HuH-7.5 (cell line): ENCODE data around the gene LDB2.

Experiments used
- DNase-seq: peaks from one replicate; pipeline ENCODE4 v3.0.0; 2011; ENCODE audit warnings: low spot score

Gene LDB2

GRCh38 chr4:16843831-16844508, 54.5 kb downstream of the LDB2 start:
- DNase-seq: no peak

DNA sequence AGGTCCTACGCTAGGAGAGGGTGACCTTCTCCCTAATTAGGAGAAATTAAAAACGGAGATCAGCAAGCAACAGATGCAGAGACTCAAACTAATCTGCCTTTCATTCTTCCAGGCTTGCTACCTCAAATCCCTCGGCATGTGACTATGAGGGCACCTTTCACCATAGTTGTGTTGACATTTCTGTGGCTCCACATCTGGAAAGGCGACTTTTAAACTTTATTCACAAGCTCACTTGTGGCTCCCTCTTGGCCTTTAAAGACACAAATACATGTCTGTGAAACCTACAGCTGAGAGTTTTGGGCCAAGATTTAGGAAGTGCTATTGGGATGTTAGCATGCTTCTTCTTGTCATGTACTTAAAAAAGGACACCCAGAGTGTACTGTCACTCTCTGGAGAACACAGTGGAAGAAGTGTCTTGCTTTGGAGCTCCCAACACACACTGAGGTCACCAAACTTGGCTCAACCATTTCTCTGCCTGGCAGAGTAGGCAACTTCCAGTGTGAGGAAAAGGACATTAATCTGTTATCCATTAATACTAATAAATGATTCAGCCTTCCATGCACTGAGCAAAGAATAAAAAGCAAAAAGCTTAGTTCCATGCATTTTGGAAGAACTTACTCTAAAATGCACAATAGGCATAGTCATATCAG, 60.1 kb downstream of the LDB2 start:
- DNase-seq: no peak

DNA sequence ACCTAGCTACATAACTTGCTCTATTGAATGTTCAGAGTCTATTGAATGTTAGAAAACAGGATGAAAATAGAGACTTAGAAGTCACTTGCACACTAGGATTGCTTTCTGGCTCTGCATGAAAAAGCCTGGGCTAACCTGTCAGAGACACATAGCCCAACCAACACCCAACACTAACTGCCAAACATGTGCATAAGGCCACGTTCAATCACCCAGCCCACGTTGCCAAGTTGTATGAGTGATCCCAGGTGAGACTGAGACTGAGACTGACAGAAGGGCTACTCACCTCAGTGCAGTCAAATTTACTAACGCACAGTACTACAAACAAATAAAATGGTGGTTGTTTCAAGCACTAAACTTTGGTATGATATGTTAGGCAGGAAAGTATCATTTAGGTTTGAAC, 61.0 kb downstream of the LDB2 start:
- DNase-seq: no peak

DNA sequence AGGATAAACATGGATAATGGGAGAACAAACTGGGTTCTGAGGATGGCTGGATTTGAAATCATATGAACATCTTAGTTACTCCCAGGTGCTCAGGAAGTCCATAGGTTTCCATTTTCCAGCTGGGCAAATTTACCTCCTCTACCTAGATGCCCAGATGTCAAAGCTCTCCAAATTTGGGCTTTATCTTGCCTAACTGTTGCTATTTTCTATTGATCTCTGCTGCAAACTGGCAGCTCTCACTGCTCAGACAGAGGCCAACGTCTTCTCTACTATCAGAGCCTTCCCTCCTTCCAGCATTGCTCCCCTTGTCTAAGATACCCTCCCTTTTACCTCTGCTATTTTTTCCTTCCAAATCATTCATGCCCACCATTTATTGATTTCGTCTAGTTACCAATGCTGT, 62.1 kb downstream of the LDB2 start:
- no peak for DNase-seq

- no peak for DNase-seq
Observed at GRCh38 chr4:16835597-16836247, 62.7 kb downstream of the LDB2 start.

- DNase-seq: no peak
Observed at GRCh38 chr4:16834814-16835213, 63.6 kb downstream of the LDB2 start.

DNA sequence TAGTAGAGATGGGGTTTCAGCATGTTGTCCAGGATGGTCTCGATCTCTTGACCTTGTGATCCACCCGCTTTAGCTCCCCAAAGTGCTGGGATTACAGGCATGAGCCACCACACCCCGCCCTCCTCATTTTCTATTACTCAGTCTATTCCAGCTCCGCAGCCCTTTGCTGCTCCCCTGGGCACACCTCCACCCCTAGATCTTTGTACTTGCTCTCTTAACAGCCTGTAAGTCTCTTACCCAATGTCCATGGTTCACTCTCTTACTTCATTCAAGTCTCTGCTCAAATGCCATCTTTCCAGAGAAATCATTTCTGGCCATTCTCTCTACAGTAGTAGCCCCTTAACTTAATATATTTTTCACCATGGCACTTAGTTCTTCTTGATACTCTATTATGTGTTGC, 64.7 kb downstream of the LDB2 start:
- DNase-seq: no peak

DNA sequence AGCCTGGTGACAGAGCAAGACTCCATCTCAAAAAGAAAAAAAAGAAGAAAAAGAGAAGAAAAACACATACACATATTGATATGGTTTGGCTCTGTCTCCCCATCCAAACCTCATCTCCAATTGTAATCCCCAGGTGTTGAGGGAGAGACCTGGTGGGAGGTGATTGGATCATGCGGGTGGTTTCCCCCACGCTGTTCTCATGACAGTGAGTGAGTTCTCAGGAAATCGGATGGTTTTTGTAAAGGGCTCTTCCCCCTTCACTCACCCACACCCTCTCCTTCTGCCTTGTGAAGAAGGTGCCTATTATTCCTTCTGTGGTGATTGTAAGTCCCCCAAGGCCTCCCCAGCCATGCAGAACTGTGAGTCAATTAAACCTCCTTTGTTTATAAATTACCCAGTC, 68.4 kb downstream of the LDB2 start:
- DNase-seq: no peak

DNA sequence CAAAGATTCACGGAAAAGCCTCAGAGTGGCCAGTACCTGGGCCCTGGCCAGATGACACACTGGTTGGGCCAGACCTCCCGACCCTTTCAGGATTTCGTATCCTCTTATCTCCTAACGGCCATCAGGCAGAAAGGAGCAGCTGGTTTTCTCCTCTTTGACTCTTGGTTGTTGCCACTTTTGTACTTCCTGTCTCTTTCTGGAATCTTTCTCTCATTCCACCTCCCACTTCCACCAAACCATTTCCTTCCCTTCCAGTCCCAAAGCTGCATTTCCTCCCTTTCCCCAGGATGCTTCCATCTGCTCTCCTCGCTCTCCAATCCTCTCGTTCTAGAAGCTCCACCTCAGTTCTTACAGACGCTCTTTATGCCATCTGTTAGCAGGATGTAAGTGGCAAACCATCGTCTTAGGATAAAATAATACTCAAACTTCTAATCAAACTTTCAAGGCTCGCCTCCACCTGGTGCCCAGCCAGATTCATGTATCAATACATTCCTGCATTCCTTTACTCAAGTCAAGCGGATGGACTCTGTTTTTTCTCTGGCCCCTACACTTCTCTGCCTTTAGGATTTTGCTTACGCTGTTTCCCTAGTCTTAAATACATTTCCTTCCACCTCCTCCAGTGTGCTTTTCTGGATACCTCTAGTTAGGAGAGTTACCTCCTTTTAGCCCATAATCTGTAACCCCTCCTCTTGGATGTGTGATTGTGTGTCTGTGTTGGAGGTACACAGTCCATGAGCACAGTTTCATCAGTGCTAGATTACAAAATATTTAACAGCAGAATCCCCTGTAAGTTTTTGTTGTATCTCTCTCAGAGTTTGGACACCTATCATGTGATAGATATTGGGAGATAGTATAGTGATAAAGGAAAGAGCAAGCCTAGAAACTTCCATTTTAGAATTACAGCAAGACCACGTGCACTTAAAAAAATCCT, 70.4 kb downstream of the LDB2 start:
- no peak for DNase-seq

DNA sequence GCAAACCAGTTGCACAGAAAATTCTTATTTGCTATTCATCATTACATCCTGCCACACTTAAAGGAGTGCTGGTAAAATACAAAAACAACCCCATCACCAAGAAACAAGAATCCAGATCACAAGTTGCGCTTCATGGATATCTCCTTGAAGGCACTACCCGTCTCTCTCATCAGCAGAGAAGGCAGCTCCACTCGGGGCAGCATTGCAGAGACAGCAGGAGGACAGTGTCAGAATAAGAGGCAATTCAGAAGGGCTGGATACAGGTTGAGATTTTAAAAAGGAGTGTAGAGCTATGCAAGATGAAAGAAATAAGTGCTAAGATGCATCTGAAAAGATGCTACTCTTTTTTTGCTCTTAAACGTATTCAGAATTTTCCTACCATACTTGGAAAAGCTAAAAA, 71.4 kb downstream of the LDB2 start:
- DNase-seq: no peak

DNA sequence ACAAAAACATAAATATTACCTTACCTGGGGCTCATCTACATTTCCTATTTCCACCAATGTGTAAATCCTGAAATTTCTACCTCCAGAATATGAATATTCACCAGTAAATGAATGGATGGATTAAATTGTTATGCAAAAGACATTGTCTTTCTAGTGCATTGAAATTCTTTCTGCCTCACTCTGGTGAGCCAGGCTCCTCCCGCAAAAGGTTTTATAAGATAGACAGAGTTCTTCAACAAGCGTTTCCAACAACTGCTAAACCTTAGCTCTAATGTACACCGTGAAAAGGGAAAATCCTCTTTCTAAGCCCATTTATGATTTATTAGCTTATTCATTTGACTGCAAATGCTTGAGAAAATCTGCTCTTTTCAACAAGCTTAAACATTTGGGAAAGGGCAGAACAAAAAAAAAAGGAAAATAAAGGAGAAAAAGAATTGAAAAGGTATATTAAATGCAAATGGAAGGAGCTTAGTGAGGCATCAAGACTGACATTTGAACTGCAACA, 72.0 kb downstream of the LDB2 start:
- no peak for DNase-seq

DNA sequence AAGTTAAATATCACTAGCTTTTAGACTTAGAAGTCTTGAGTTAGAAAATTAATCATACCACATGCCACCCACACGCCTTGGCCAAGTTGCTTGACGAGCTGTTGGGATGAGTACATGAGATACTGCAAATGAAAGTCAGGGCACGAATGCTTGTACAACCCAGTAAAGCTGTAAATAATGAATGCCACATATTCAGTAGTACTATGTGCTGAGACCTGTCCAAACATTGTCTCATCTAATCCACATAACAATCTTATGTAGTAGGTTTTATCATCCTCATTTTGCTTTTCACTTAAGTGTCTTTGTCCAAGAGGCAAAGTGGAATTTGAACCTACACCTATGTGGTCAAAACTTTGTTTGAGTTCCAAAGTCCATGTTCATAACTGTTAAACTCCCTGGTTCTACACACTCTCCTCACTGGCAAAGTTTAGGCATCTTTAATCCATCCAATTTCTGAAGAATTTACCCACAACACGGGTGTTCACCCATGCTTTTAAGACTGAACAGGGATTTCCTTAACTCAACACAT, 74.1 kb downstream of the LDB2 start:
- DNase-seq: no peak

DNA sequence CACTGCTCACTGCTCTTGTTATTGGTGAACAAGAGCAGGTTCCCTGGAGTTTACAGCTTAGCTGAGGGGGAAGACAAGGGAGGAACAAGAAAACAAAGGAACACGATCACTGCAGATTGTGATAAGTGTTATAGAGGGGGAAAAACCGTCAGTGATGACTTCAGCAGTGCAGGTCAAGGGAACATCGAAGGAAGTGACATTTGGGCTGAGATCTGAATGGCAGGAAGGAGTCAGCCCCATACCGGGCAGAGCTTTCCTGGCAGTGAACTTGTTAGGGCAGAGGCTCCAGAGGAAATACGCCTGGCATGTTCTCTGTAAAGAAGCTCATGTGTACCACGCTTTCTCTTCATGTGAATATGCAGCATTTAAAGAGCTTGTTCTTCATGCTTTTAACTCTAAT, 78.1 kb downstream of the LDB2 start:
- DNase-seq: no peak

DNA sequence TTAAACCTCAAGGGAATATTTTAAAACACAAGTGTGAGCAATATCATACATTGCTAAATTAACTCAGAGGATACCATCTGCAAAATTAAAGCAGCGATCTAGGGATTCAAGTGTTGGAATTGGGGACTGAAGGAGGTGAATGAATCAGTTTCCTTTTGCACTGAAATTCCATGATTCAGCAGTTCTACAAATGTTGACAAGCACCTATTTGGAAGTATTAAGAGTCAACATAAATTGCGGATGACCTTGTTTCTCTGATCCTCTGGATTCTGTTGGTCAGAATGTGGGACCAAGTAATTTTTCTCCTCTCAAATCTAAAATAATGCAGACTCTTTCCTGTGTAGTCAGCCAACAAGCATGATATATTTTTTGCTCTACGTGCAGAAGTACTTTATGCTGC, 78.8 kb downstream of the LDB2 start:
- DNase-seq: no peak

GRCh38 chr4:16818005-16818404, 80.4 kb downstream of the LDB2 start:
- no peak for DNase-seq

DNA sequence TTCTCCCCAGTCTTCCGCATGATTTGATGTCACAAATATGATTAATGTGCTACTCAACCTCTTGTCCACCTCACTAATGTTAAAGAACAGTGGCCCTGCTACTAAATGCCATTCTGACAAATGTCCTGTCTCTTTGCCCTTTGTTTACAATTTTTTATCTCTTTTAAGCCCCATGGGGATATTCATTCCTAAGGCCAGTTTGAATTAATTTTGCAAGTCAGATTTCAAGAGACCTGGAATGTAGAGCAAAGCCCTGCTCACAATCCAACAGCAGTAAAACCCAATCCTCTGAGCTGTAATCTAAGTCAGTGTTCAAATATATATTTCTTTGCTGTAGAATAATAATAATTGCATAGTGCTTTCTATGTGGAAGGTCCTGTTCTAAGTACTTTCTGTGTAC, 81.2 kb downstream of the LDB2 start:
- DNase-seq: no peak

DNA sequence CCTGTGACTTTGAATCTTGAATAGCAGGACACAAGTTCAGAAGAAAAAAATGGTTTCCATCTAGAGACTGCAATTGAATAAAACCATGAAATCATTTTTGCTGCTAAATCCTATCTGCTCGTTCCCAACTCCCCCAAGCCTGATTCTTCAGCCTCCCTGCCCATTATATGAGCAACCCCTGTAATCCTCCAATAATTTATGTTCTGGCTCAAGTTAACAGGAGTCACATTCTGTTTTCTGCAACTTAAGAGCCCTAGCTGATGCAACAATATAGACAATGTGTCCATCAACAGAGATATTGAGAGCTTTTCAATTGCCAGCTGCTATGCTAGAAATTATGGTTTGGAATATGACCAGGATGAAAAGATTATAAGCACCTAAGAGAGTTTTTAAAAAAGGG, 84.1 kb downstream of the LDB2 start:
- no peak for DNase-seq

DNA sequence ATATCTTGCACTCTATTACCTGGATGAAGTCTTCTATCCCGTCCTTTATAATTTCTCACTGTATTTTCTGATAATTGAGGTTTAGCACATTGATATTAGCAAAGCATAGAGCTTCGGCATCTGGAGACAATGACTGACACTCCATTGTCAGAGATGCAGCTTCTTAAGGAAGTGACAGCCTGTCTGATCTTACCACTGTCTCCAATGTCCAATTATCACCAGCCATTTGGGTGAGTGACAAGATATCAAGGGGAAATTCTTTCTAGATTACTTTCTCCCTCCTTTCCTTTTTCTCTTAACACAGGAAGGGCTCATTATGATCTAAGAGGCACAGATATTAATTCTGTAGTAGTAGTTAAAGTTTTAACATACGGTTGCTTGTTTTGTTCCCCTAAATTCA, 86.4 kb downstream of the LDB2 start:
- DNase-seq: no peak

DNA sequence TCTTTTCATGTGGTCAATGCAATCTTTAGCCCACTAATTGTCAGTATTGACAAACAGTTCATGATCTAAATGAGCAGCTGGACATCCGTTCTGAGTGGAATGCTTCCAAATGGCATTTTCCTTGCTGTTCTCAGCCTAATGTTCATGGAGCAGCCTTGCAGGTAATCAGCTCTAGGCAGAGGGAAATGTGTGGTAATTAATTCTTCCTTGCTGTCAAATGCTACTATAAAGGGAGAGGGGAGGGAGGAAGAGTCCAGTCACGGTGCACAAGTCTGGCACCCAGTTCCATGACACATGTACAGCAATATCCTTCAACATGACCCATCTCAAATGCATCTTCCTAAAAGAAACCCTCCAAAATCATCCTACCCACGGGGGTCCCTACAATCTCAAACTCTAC, 88.5 kb downstream of the LDB2 start:
- no peak for DNase-seq

GRCh38 chr4:16809064-16809463, 89.4 kb downstream of the LDB2 start:
- DNase-seq: no peak

DNA sequence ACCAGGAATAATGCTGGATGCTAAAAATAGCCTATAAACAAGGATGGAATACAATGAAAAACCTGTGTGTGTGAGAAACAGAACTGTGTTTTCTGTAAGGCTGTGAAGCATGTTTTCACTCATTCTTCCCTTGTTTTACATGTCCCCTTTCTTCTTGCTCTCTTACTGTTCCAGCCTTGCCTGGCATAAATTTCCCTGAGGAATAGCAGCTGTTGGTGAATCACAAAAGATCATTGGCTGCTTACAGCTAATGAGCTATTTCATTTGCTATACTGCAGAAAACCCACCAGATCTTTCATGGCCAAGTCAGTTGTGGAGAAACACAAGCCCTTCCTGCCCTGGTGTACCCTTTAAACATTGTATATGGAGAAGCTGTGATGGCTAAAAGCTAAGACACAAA, 91.1 kb downstream of the LDB2 start:
- no peak for DNase-seq

GRCh38 chr4:16804581-16804980, 93.9 kb downstream of the LDB2 start:
- DNase-seq: no peak
